WTC11 (cell line): ENCODE data around the gene GOLPH3L.

Experiments used
- CTCF ChIP-seq: fragments of 200-600 bp; IDR thresholded peaks from 2 replicates; pipeline ENCODE4 v1.8.0; 2022; ENCODE audit warnings: antibody characterized with exemption
- IRF2 ChIP-seq: sonication (generic); formaldehyde crosslinking; IDR thresholded peaks from 2 replicates; pipeline ENCODE4 v1.8.0; 2022; ENCODE audit warnings: low read depth, missing genetic modification reagents, borderline replicate concordance
- MXD4 ChIP-seq: fragments of 250-450 bp; sonication (Bioruptor Pico); IDR thresholded peaks from 2 replicates; pipeline ENCODE4 v1.8.0; 2021; ENCODE audit warnings: mild to moderate bottlenecking, moderate library complexity, borderline replicate concordance
- TF ChIP-seq, protein P1 (sequence below): sonication (generic); formaldehyde crosslinking; IDR thresholded peaks from 2 replicates; pipeline ENCODE4 v1.8.1; 2022; ENCODE audit warnings: low read depth, mild to moderate bottlenecking, moderate library complexity, missing genetic modification reagents, borderline replicate concordance

GRCh38 chr1:150612014-150612345 is 85.0 kb downstream of the GOLPH3L start:
- no peak for TF ChIP-seq CTCF
- TF ChIP-seq, protein P1, sequence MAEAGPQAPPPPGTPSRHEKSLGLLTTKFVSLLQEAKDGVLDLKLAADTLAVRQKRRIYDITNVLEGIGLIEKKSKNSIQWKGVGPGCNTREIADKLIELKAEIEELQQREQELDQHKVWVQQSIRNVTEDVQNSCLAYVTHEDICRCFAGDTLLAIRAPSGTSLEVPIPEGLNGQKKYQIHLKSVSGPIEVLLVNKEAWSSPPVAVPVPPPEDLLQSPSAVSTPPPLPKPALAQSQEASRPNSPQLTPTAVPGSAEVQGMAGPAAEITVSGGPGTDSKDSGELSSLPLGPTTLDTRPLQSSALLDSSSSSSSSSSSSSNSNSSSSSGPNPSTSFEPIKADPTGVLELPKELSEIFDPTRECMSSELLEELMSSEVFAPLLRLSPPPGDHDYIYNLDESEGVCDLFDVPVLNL (CRISPR knock-in tag) = no peak
- TF ChIP-seq MXD4 (CRISPR knock-in tag) = no peak
- no peak for TF ChIP-seq IRF2
